Measurements from ENCODE around the gene RAB31. TPM values are rescaled to one million over a fixed set of nuclear protein-coding genes. Genes with fewer than 3 reads are reported as not detected.

Gene RAB31
- total RNA-seq, 1 experiment from 2014 or later: 6.1 TPM

DNA sequence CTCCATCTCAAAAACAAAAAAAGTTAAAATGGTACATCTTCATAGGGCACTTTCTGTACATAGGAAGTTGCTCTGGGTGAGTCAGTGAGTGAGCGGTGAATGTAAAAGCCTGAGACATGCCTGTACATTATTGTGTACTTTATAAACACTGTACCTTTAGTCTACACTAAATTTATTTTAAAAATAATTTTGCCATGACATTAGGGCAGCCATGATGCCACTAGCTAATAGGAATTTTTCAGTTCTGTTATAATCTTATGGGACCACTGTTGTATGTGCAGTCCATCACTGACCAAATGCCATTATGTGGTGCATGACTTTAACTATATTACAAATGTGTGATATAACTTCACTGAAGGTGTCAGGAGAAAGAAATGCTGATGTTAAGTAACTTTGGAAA lies 166.6 kb downstream of the RAB31 start:
- Histone ChIP-seq H3K9me3 (ENCODE audit: low read depth, low read length, poor library complexity, severe bottlenecking) (no peaks in the 10 kb centered on the region), H3K27me3 (replicated peaks; ENCODE audit: insufficient read depth, low read depth, low read length, poor library complexity) (no peaks in the 10 kb centered on the region), H3K4me1 (ENCODE audit: insufficient read depth, low read length, poor library complexity, severe bottlenecking) (peaks cover 33% of the 10 kb centered on the region), H3K27ac (ENCODE audit: low read depth, low read length, poor library complexity, severe bottlenecking) (no peak overlapping the region), H3K4me3 (ENCODE audit: low read depth, low read length, poor library complexity, severe bottlenecking) (no peak overlapping the region), H3K36me3 (ENCODE audit: insufficient read depth, low read length, poor library complexity, severe bottlenecking) (no peaks in the 10 kb centered on the region)
- POLR2A ChIA-PET (ENCODE audit: low non-redundant PET): no interaction called here
- intact Hi-C loops (cut with micrococcal nuclease; ENCODE audit: unreplicated experiment): no loop called here
- CTCF ChIA-PET: no interaction called here
- DNase-seq (ENCODE audit: low spot score): no peak
- no peak for TF ChIP-seq EZH2 (IDR thresholded peaks at IDR 0.05; ENCODE audit: borderline replicate concordance, low read depth, low read length, poor library complexity, severe bottlenecking)
- TF ChIP-seq, protein P1, sequence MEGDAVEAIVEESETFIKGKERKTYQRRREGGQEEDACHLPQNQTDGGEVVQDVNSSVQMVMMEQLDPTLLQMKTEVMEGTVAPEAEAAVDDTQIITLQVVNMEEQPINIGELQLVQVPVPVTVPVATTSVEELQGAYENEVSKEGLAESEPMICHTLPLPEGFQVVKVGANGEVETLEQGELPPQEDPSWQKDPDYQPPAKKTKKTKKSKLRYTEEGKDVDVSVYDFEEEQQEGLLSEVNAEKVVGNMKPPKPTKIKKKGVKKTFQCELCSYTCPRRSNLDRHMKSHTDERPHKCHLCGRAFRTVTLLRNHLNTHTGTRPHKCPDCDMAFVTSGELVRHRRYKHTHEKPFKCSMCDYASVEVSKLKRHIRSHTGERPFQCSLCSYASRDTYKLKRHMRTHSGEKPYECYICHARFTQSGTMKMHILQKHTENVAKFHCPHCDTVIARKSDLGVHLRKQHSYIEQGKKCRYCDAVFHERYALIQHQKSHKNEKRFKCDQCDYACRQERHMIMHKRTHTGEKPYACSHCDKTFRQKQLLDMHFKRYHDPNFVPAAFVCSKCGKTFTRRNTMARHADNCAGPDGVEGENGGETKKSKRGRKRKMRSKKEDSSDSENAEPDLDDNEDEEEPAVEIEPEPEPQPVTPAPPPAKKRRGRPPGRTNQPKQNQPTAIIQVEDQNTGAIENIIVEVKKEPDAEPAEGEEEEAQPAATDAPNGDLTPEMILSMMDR (conservative IDR thresholded peaks at IDR 0.05; ENCODE audit: low read depth, low read length): no peak
- BruUV-seq (replicated peaks): no TSS peak

DNA sequence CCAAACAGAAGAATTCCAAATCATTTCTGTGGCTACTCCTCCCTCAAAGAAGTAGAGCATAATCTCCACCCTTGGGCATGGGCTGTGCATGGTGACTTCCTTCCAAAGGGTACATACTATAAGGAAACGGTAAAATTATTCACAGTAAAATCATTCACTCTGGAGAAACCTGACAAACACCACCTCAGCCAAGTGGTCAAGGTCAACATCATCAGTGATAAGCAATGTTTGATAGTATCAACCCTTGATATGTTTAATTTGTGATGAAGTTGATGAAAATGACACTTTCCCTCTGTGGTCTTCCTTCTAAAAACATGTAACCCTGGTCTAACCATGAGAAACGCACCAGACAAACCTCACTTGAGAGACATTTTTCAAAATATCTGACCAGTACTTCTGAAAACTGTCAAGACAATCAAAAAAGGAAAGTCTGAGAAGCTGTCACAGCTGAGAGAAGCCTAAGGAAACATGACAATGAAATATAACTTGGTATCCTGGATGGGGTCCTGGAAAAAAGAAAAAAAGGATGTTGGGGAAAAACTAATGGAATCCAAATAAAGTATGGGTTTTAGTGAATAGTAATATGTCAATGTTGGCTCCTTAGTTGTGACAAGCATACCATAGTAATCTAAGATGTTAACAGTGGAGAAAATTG lies 168.2 kb downstream of the RAB31 start:
- BruUV-seq (replicated peaks): no TSS peak
- POLR2A ChIA-PET (ENCODE audit: low non-redundant PET): interaction anchor here (0.6 kb wide), 1 partner anchor 13 kb away, joined by 4 read pairs; no protein-coding TSS in a partner anchor
- Histone ChIP-seq H3K9me3 (ENCODE audit: low read depth, low read length, poor library complexity, severe bottlenecking) (no peaks in the 10 kb centered on the region), H3K27ac (ENCODE audit: low read depth, low read length, poor library complexity, severe bottlenecking) (peak overlapping the region; percentile 95), H3K4me1 (ENCODE audit: insufficient read depth, low read length, poor library complexity, severe bottlenecking) (peaks cover 22% of the 10 kb centered on the region), H3K27me3 (replicated peaks; ENCODE audit: insufficient read depth, low read depth, low read length, poor library complexity) (no peaks in the 10 kb centered on the region), H3K4me3 (ENCODE audit: low read depth, low read length, poor library complexity, severe bottlenecking) (no peak overlapping the region), H3K36me3 (ENCODE audit: insufficient read depth, low read length, poor library complexity, severe bottlenecking) (no peaks in the 10 kb centered on the region)
- CTCF ChIA-PET: no interaction called here
- intact Hi-C loops (cut with micrococcal nuclease; ENCODE audit: unreplicated experiment): no loop called here
- TF ChIP-seq, protein P1 (conservative IDR thresholded peaks at IDR 0.05; ENCODE audit: low read depth, low read length): no peak
- no peak for TF ChIP-seq EZH2 (IDR thresholded peaks at IDR 0.05; ENCODE audit: borderline replicate concordance, low read depth, low read length, poor library complexity, severe bottlenecking)
- no peak for DNase-seq (ENCODE audit: low spot score)

DNA sequence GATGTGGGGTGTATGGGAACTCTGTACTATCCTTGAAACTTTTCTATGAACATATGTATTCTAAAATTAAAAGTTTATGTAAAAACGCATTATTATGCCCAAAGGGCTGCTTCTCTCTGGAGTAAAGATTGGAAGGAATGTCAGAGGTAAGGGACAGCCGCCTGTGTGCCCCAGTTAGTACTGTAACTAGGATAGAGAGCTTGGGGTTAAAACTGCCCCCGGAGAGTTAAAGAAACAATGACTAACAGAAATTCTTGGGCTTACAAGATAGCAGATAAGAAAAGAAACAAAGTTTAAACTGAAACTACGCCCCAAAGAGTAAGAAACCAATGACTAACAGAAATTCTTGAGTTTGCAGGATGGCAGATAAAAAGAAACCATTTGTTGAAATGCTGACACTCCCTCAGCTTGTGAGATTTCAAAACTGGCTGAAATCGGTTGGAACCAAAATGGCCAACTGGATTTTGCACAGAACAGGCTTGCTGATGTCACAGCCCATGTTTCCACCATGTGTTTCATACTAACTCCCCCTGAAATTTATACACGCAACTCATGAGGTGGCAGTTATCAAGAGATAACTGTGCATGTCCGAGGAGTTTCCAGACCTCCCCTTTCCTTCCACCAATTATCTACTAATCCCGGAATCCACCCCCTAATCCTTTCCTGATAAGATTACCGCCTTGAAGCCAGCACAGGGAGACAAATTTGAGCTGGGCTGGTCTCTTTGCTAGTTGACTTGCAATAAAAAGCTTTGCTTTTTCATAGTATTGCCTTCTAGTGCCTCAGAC lies 169.0 kb downstream of the RAB31 start:
- Histone ChIP-seq H3K36me3 (ENCODE audit: insufficient read depth, low read length, poor library complexity, severe bottlenecking) (no peaks in the 10 kb centered on the region), H3K27me3 (replicated peaks; ENCODE audit: insufficient read depth, low read depth, low read length, poor library complexity) (no peaks in the 10 kb centered on the region), H3K27ac (ENCODE audit: low read depth, low read length, poor library complexity, severe bottlenecking) (peak overlapping the region; percentile 95), H3K9me3 (ENCODE audit: low read depth, low read length, poor library complexity, severe bottlenecking) (no peaks in the 10 kb centered on the region), H3K4me3 (ENCODE audit: low read depth, low read length, poor library complexity, severe bottlenecking) (peak overlapping the region; percentile 3), H3K4me1 (ENCODE audit: insufficient read depth, low read length, poor library complexity, severe bottlenecking) (peaks cover 22% of the 10 kb centered on the region)
- TF ChIP-seq EZH2 (IDR thresholded peaks at IDR 0.05; ENCODE audit: borderline replicate concordance, low read depth, low read length, poor library complexity, severe bottlenecking): no peak
- TF ChIP-seq, protein P1 (conservative IDR thresholded peaks at IDR 0.05; ENCODE audit: low read depth, low read length): no peak
- ChIA-PET CTCF (no interaction called here), POLR2A (ENCODE audit: low non-redundant PET) (interaction anchor here (0.7 kb wide), 2 partner anchors 37 to 573 kb away, joined by 3 read pairs; partner anchors contain the start of gene VAPA)
- intact Hi-C loops (cut with micrococcal nuclease; ENCODE audit: unreplicated experiment): no loop called here
- DNase-seq (ENCODE audit: low spot score): peak; percentile 97
- BruUV-seq (replicated peaks): TSS peak; percentile 99
